GM19324 (cell line): ENCODE data around the gene RAET1E.
"Not testable (repeated sequence)": the region's sequence is repeated elsewhere in the genome, so short reads cannot be mapped to it uniquely, and the experiment has no call there.

Source experiments
- ATAC-seq: cut with Tn5 transposase; IDR thresholded peaks from one replicate; pipeline ENCODE4 v1.9.1; 2021; ENCODE audit warnings: mild to moderate bottlenecking, moderate library complexity; ENCODE audit not compliant: unreplicated experiment, low FRiP score

The RAET1E gene

GRCh38 chr6:149913085-149913484 is 15.2 kb upstream of the RAET1E start:
- ATAC-seq = no peak

- ATAC-seq = not testable (repeated sequence)
These were observed 14.8 kb upstream of the RAET1E start for GRCh38 chr6:149912680-149913079.

- ATAC-seq = no peak
These were observed 12.8 kb upstream of the RAET1E start for GRCh38 chr6:149910721-149911151.

GRCh38 chr6:149909701-149910470 is 12.0 kb upstream of the RAET1E start:
- no peak for ATAC-seq

GRCh38 chr6:149908480-149908879 is 10.6 kb upstream of the RAET1E start:
- not testable (repeated sequence) for ATAC-seq

GRCh38 chr6:149907317-149907716 is 9.4 kb upstream of the RAET1E start:
- no peak for ATAC-seq

- ATAC-seq = no peak
These were observed 8.5 kb upstream of the RAET1E start for GRCh38 chr6:149906405-149906804.

GRCh38 chr6:149905911-149906371 is 8.0 kb upstream of the RAET1E start:
- no peak for ATAC-seq

GRCh38 chr6:149905371-149905910 is 7.5 kb upstream of the RAET1E start:
- no peak for ATAC-seq

- ATAC-seq = no peak
These were observed 6.9 kb upstream of the RAET1E start for GRCh38 chr6:149904661-149905370.

- ATAC-seq = no peak
These were observed 6.2 kb upstream of the RAET1E start for GRCh38 chr6:149903938-149904611.

GRCh38 chr6:149901444-149902140 is 3.7 kb upstream of the RAET1E start:
- ATAC-seq = no peak

- no peak for ATAC-seq
These were observed 2.9 kb upstream of the RAET1E start for GRCh38 chr6:149900620-149901443.

- no peak for ATAC-seq
These were observed 2.2 kb upstream of the RAET1E start for GRCh38 chr6:149899926-149900619.

- ATAC-seq = no peak
These were observed 1.6 kb upstream of the RAET1E start for GRCh38 chr6:149899486-149899885.

GRCh38 chr6:149898966-149899365 is 1.1 kb upstream of the RAET1E start:
- ATAC-seq = no peak

- no peak for ATAC-seq
These were observed 757 bp downstream of the RAET1E start for GRCh38 chr6:149897015-149897697.

- ATAC-seq = no peak
These were observed 1.4 kb downstream of the RAET1E start for GRCh38 chr6:149896491-149896890.
